ENCODE results near the gene DIP2C.

DNA sequence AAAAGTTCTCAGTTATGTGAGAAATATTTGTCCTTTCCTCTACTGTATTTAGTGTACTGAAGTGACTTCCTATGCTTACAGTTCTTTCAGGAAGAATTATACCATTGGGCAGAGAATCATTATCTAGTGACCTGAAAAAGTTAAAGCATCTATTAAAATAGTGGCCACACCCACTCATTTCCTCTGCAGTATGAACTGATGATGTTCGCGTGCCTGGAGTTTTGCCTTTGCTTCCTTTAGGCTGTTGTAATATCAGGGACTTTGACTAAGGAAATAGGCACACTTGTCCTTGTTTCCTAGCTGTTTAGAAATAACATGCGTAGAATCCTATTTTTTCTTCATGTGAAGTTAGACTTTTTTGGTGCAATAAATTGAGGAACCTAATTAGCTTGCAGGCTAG is 453.6 kb downstream of the DIP2C start:
- TF ChIP-seq POLR2A (IDR thresholded peaks at IDR 0.05) (no peak), POLR2AphosphoS5 (IDR thresholded peaks at IDR 0.05) (no peak)
- TF ChIP-seq, protein P1, sequence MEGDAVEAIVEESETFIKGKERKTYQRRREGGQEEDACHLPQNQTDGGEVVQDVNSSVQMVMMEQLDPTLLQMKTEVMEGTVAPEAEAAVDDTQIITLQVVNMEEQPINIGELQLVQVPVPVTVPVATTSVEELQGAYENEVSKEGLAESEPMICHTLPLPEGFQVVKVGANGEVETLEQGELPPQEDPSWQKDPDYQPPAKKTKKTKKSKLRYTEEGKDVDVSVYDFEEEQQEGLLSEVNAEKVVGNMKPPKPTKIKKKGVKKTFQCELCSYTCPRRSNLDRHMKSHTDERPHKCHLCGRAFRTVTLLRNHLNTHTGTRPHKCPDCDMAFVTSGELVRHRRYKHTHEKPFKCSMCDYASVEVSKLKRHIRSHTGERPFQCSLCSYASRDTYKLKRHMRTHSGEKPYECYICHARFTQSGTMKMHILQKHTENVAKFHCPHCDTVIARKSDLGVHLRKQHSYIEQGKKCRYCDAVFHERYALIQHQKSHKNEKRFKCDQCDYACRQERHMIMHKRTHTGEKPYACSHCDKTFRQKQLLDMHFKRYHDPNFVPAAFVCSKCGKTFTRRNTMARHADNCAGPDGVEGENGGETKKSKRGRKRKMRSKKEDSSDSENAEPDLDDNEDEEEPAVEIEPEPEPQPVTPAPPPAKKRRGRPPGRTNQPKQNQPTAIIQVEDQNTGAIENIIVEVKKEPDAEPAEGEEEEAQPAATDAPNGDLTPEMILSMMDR (IDR thresholded peaks at IDR 0.05), result no peak
